ENCODE measurements around the gene SORCS1. TPM values are rescaled to one million over a fixed set of nuclear protein-coding genes. Genes with fewer than 3 reads are reported as not detected.

SORCS1 gene
- total and polyA plus RNA-seq, 2 donors (not counting 1 experiment from before 2014, with no cell fraction given), result not detected

DNA sequence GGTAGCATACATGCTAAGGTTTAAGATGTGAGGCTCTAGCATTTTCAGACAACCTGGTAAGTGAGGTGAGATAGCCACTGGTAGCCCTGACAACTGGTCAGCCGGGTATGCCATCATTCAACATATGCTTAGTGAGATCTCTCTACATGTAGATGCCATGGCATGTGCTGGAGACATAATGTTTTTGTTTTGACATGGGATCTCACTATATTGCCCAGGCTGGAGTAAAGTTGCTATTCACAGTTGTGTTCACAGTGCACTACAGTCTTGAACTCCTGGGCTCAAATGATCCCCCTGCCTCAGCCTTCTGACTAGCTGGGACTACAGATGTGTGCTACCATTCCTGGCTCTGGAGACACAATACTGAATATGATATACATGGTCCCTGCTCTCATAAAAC, 437.3 kb downstream of the SORCS1 start:
- H3K27me3 ChIP-seq (replicated peaks in 1 of 4; ENCODE audit: control extremely low read depth in 1 of 4, control insufficient read depth in 3 of 4, insufficient read depth in 4 of 4, low read length in 3 of 4), result no peaks in the 10 kb centered on the region
- TF ChIP-seq, protein P1, sequence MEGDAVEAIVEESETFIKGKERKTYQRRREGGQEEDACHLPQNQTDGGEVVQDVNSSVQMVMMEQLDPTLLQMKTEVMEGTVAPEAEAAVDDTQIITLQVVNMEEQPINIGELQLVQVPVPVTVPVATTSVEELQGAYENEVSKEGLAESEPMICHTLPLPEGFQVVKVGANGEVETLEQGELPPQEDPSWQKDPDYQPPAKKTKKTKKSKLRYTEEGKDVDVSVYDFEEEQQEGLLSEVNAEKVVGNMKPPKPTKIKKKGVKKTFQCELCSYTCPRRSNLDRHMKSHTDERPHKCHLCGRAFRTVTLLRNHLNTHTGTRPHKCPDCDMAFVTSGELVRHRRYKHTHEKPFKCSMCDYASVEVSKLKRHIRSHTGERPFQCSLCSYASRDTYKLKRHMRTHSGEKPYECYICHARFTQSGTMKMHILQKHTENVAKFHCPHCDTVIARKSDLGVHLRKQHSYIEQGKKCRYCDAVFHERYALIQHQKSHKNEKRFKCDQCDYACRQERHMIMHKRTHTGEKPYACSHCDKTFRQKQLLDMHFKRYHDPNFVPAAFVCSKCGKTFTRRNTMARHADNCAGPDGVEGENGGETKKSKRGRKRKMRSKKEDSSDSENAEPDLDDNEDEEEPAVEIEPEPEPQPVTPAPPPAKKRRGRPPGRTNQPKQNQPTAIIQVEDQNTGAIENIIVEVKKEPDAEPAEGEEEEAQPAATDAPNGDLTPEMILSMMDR (IDR thresholded peaks at IDR 0.05), result no peak
- TF ChIP-seq EZH2 (IDR thresholded peaks at IDR 0.05; ENCODE audit: borderline replicate concordance, insufficient read depth, low read depth, low read length, poor library complexity, severe bottlenecking), result no peak
- Mint-ChIP-seq H3K27ac (no peak overlapping the region), H3K9me3 (ENCODE audit: insufficient read depth) (no peaks in the 10 kb centered on the region), H3K27me3 (no peaks in the 10 kb centered on the region), H3K4me1 (no peaks in the 10 kb centered on the region), H3K4me3 (no peak overlapping the region)
- no peak overlapping the region for H2AFZ ChIP-seq (ENCODE audit: insufficient read depth, low read depth, low read length, poor library complexity, severe bottlenecking)
- intact Hi-C loops (cut with micrococcal nuclease), result no loop called here
- no peaks in the 10 kb centered on the region for H3K4me1 ChIP-seq (ENCODE audit: control insufficient read depth in 2 of 2, insufficient read depth in 2 of 2, low read length in 2 of 2)
- no peaks in the 10 kb centered on the region for H3K79me2 ChIP-seq (ENCODE audit: control insufficient read depth, insufficient read depth, low read length)
- no peaks in the 10 kb centered on the region for H4K20me1 ChIP-seq (ENCODE audit: control insufficient read depth, insufficient read depth, low read length, poor library complexity, severe bottlenecking)
- H3K36me3 ChIP-seq (replicated peaks in 1 of 2; ENCODE audit: control extremely low read depth in 1 of 2, control insufficient read depth in 1 of 2, extremely low read depth in 1 of 2, insufficient read depth in 2 of 2, low read length in 1 of 2), result no peaks in the 10 kb centered on the region
- no peaks in the 10 kb centered on the region for H3K9me3 ChIP-seq (ENCODE audit: control extremely low read depth in 1 of 3, control insufficient read depth in 2 of 3, insufficient read depth in 1 of 3, low read length in 2 of 3)
- 88% methylated on average over 1 of the region's 1 CpG for WGBS (ENCODE audit: insufficient coverage)
- no peak for ATAC-seq (ENCODE audit: low read depth)
- H3K4me3 ChIP-seq (ENCODE audit: control extremely low read depth in 1 of 5, extremely low read depth in 1 of 5, insufficient read depth in 1 of 5, low read depth in 2 of 5, low read length in 4 of 5), result no peak overlapping the region
- DNase-seq, result no peak
- POLR2A ChIA-PET, result no interaction called here
- CTCF ChIA-PET, result no interaction called here
- no peak overlapping the region for H3K27ac ChIP-seq (ENCODE audit: low read length in 2 of 2)
- no peak overlapping the region for H3K4me2 ChIP-seq (replicated peaks; ENCODE audit: low read depth, low read length, poor library complexity, severe bottlenecking)
- no peak overlapping the region for H3K9ac ChIP-seq (ENCODE audit: low read length)

DNA sequence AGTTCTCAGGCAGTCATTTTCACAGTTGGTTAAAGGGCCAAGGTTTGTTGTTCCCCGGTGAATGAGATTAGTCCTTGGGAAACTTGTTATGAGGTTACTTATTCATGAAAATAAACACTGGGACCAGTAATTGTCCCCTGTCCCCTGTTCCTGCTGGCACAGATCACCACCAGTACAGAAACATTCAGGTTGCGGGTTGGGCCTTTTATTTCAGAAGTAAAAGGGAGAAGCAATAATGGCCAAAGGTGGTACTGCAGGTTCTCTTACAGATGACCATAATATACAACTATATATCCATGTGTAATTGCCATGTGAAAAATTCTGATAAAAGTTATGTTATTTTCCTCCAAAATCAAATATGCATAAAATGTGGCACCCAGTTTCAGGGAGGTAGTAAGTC, 442.0 kb downstream of the SORCS1 start:
- TF ChIP-seq, protein P1 (IDR thresholded peaks at IDR 0.05), result no peak
- TF ChIP-seq EZH2 (IDR thresholded peaks at IDR 0.05; ENCODE audit: borderline replicate concordance, insufficient read depth, low read depth, low read length, poor library complexity, severe bottlenecking), result no peak

More for the DNA sequence above, 442.0 kb downstream of the SORCS1 start:
- no peak overlapping the region for H3K4me2 ChIP-seq (replicated peaks; ENCODE audit: low read depth, low read length, poor library complexity, severe bottlenecking)
- H4K20me1 ChIP-seq (ENCODE audit: control insufficient read depth, insufficient read depth, low read length, poor library complexity, severe bottlenecking), result no peaks in the 10 kb centered on the region
- Mint-ChIP-seq H3K4me1 (no peaks in the 10 kb centered on the region), H3K4me3 (no peak overlapping the region), H3K27me3 (no peaks in the 10 kb centered on the region), H3K9me3 (ENCODE audit: insufficient read depth) (peaks cover 2% of the 10 kb centered on the region), H3K27ac (no peak overlapping the region)
- CTCF ChIA-PET, result no interaction called here
- no CpG with 5 or more reads among the region's 2 CpGs for WGBS (ENCODE audit: insufficient coverage)
- POLR2A ChIA-PET, result no interaction called here
- H3K36me3 ChIP-seq (replicated peaks in 1 of 2; ENCODE audit: control extremely low read depth in 1 of 2, control insufficient read depth in 1 of 2, extremely low read depth in 1 of 2, insufficient read depth in 2 of 2, low read length in 1 of 2), result no peaks in the 10 kb centered on the region
- no peak overlapping the region for H3K9ac ChIP-seq (ENCODE audit: low read length)
- no peaks in the 10 kb centered on the region for H3K9me3 ChIP-seq (ENCODE audit: control extremely low read depth in 1 of 3, control insufficient read depth in 2 of 3, insufficient read depth in 1 of 3, low read length in 2 of 3)
- DNase-seq (no peak), ATAC-seq (ENCODE audit: low read depth) (no peak)
- no peak overlapping the region for H3K4me3 ChIP-seq (ENCODE audit: control extremely low read depth in 1 of 5, extremely low read depth in 1 of 5, insufficient read depth in 1 of 5, low read depth in 2 of 5, low read length in 4 of 5)
- intact Hi-C loops (cut with micrococcal nuclease), result no loop called here
- no peaks in the 10 kb centered on the region for H3K79me2 ChIP-seq (ENCODE audit: control insufficient read depth, insufficient read depth, low read length)
- no peaks in the 10 kb centered on the region for H3K4me1 ChIP-seq (ENCODE audit: control insufficient read depth in 2 of 2, insufficient read depth in 2 of 2, low read length in 2 of 2)
- H3K27me3 ChIP-seq (replicated peaks in 1 of 4; ENCODE audit: control extremely low read depth in 1 of 4, control insufficient read depth in 3 of 4, insufficient read depth in 4 of 4, low read length in 3 of 4), result no peaks in the 10 kb centered on the region
- no peak overlapping the region for H2AFZ ChIP-seq (ENCODE audit: insufficient read depth, low read depth, low read length, poor library complexity, severe bottlenecking)
- no peak overlapping the region for H3K27ac ChIP-seq (ENCODE audit: low read length in 2 of 2)
